Muscle of arm (tissue), 12 donors: Measurements from ENCODE around the gene GPR137B. TPM values are rescaled to one million over a fixed set of nuclear protein-coding genes. Genes with fewer than 3 reads are reported as not detected.

ENCODE experiments used
- DNase-seq: peaks from one replicate; pipeline ENCODE4 v3.0.0-alpha.2; 2013
- polyA plus RNA-seq, 12 donors: library from polyadenylated mRNA; unstranded; fragments of 120-200 nt; gene quantifications; one replicate each; pipeline ENCODE4 v1.2.1, GENCODE V29; 2013; ENCODE audit not compliant: insufficient read length in 12 of 12

GPR137B gene
- polyA plus RNA-seq, 12 donors, result 4.5 to 26.3 (median 6.9) TPM; not detected in 1

- no peak for DNase-seq
Observed at GRCh38 chr1:236253918-236254637, 111.7 kb downstream of the GPR137B start.

- DNase-seq, result peak; percentile 4
Observed at GRCh38 chr1:236257216-236257615, 114.9 kb downstream of the GPR137B start.

GRCh38 chr1:236258114-236258622, 115.8 kb downstream of the GPR137B start:
- DNase-seq, result no peak

Other genes with a start within 250 kb of the GPR137B start
- 100 to 1,000 TPM; 154 to 314 (median 260) TPM for gene NID1, start 77.4 kb upstream of the GPR137B start, polyA plus RNA-seq
- 10 to 100 TPM in 1 of 12 donors, 1 to 10 TPM in 10, not detected in 1; 2.0 to 10.5 (median 4.1) TPM for gene ERO1B, start 139.4 kb downstream of the GPR137B start, polyA plus RNA-seq